HG02610 (cell line): ENCODE measurements around the gene MICALL2.
"Not testable (repeated sequence)": the region's sequence is repeated elsewhere in the genome, so short reads cannot be mapped to it uniquely, and the experiment has no call there.

Experiments
- ATAC-seq: cut with Tn5 transposase; IDR thresholded peaks from one replicate; pipeline ENCODE4 v1.9.1; 2021; ENCODE audit warnings: mild to moderate bottlenecking, moderate library complexity; ENCODE audit not compliant: unreplicated experiment

MICALL2 gene

GRCh38 chr7:1449951-1450350, 9.3 kb downstream of the MICALL2 start:
- no peak for ATAC-seq

- no peak for ATAC-seq
Observed at GRCh38 chr7:1449501-1449900, 9.8 kb downstream of the MICALL2 start.

GRCh38 chr7:1448958-1449357, 10.3 kb downstream of the MICALL2 start:
- no peak for ATAC-seq

- ATAC-seq = no peak
Observed at GRCh38 chr7:1447551-1448244, 11.6 kb downstream of the MICALL2 start.

- ATAC-seq = no peak
Observed at GRCh38 chr7:1447112-1447511, 12.2 kb downstream of the MICALL2 start.

GRCh38 chr7:1446620-1447032, 12.6 kb downstream of the MICALL2 start:
- no peak for ATAC-seq

GRCh38 chr7:1446026-1446425, 13.2 kb downstream of the MICALL2 start:
- ATAC-seq = not testable (repeated sequence)

GRCh38 chr7:1445341-1445740, 13.9 kb downstream of the MICALL2 start:
- ATAC-seq = no peak

GRCh38 chr7:1444925-1445322, 14.3 kb downstream of the MICALL2 start:
- no peak for ATAC-seq

GRCh38 chr7:1444214-1444924, 14.9 kb downstream of the MICALL2 start:
- no peak for ATAC-seq

GRCh38 chr7:1443587-1444200, 15.6 kb downstream of the MICALL2 start:
- not testable (repeated sequence) for ATAC-seq

GRCh38 chr7:1442355-1443124, 16.7 kb downstream of the MICALL2 start:
- no peak for ATAC-seq

GRCh38 chr7:1441615-1442354, 17.5 kb downstream of the MICALL2 start:
- ATAC-seq = no peak

GRCh38 chr7:1440620-1441019, 18.6 kb downstream of the MICALL2 start:
- ATAC-seq = no peak

- ATAC-seq = no peak
Observed at GRCh38 chr7:1439373-1440363, 19.6 kb downstream of the MICALL2 start.

GRCh38 chr7:1438821-1439220, 20.4 kb downstream of the MICALL2 start:
- no peak for ATAC-seq

GRCh38 chr7:1438208-1438607, 21.1 kb downstream of the MICALL2 start:
- no peak for ATAC-seq

GRCh38 chr7:1437155-1437880, 22.0 kb downstream of the MICALL2 start:
- ATAC-seq = no peak

- no peak for ATAC-seq
Observed at GRCh38 chr7:1436608-1437007, 22.7 kb downstream of the MICALL2 start.
